ENCODE data around the gene IRF2BP2.
A peak's percentile ranks its signal among the peaks of the same experiment; 100 is the strongest.
"Not testable (repeated sequence)": the region's sequence is repeated elsewhere in the genome, so short reads cannot be mapped to it uniquely, and the experiment has no call there.

IRF2BP2 gene

GRCh38 chr1:234610061-234610665, at the start of gene IRF2BP2:
IRF2BP2 (minus strand) TSS chr1:234610178; CDS start chr1:234609494, 684 bp downstream.
- no peak for DNase-seq (ENCODE audit: low read depth, low spot score)

GRCh38 chr1:234659538-234659937, 49.6 kb upstream of the IRF2BP2 start:
- DNase-seq (ENCODE audit: low read depth, low spot score) = peak; percentile 40

DNA sequence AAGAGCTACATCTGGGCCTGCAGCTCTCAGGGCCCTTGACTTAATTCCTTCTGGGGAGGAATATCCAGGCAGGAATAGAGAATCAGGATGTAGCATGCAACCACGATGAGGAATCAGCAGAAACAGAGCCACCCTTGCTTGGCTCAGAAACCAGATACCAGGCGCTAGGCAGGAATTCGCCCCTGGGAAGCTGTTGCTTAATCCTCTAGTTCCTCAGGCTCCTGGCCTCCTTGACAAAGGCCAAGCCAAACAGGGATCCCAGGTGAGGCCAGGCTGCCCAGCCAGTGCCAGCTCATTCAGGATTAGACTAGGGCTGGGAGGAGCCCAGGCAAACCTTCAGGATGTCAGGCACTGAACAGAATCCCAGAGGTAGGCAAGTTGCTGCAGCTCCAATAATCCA, 48.2 kb upstream of the IRF2BP2 start:
- DNase-seq (ENCODE audit: low read depth, low spot score) = no peak

DNA sequence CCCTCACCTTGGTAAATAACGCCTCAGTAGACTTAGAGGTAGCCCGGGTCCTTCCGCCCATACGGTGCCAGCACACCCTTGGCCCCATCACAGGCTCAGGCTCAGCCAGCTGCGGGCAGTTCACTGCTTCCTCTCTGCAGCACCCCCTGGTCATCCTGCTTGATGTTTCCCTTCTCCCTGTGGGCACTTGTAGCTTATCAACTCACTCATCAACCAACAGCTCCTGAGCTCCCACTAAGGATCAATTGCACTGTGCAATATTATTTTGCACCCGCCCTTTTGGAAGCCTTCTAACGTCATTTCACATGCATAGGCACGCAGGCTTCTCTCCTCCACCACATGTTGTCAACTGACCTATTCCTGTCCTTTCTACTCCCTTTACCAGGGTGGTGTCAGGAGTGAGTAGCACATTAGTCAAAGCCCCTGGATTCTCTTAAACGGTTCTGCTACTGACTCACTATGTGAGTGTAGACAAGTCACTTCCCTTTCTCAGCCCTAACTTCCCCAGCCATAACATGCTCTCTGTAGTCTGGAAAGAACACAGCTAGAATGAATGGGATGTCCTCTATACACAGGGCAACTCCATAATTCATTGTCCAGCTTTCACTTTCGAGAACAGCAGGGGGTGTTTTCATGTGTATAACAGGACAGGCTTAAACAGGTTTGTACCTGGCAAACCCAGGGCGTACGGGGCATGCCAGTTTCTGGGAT, 47.1 kb upstream of the IRF2BP2 start:
- DNase-seq (ENCODE audit: low read depth, low spot score) = peak; percentile 26

DNA sequence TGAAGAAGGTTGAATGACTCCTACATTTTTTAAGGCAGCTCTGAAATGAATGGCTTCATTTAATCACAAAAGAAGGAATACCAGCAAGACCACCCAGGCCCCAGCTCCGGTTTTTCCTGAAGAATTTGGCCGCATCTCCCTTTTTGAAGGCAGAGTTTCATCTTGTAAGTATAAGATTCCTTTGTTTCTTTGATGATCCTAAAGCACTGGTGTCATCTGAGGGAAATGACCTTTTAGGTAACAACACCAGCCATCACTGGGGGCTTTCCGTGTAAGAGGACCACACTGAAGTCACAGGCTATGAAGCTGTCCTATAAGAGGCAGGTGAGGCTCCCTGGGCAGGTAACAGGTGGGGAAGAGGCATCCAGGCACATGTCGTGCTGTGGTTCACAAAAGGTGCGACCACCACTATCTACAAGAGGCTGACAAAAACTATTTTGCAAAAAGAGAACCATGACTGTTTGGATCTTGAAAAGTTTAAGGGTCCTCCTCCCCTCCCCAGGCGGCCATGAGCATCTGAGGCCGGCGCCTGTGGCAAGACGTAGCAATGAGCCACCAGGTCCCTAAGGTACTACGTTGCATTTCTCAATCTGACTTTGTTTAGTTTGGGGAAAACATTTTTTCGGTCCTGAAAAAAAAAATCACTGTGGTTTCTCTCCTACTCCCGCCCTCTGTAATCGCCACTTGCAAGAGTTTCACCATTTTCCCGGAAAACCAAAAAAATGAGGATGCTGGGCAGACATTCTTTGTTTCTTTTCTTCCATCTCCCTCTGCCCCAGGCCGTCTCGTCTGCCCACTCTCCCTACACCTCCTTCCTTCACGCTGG, 46.3 kb upstream of the IRF2BP2 start:
- no peak for DNase-seq (ENCODE audit: low read depth, low spot score)

GRCh38 chr1:234655328-234656069, 45.5 kb upstream of the IRF2BP2 start:
- no peak for DNase-seq (ENCODE audit: low read depth, low spot score)

DNA sequence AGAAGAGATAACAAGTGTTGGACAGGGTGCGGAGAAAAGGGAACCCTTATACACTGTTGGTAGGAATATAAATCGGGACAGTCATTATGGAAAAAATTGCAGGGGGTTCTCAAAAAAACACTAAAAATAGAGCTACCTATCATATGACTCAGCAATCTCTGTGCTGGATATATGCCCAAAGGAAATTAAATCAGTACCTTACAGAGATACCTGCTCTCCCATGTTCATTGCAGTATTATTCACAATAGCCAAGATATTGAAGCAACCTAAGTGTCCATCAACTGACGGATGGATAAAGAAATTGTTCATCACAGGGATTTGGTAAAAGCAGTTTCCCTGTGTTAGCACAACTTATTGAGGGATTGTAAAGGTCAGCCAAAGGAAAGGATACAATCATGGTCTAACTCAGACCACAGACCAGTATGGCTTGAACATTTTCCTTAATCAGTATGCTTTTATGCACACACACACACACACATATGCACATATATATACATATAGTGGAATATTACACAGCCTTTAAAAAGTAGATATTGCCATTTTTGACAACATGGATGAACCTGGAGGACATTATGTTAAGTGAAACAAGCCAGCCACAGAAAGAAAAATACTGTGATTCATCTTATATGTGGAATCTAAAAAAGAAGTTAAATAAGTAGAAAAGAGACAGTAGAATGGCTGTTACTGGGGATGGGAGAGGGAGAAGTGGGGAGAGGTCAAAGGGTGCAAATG, 44.2 kb upstream of the IRF2BP2 start:
- DNase-seq (ENCODE audit: low read depth, low spot score) = no peak

- DNase-seq (ENCODE audit: low read depth, low spot score) = no peak
Observed at GRCh38 chr1:234649432-234650081, 39.6 kb upstream of the IRF2BP2 start.

GRCh38 chr1:234647758-234648157, 37.8 kb upstream of the IRF2BP2 start:
- no peak for DNase-seq (ENCODE audit: low read depth, low spot score)

GRCh38 chr1:234647245-234647644, 37.3 kb upstream of the IRF2BP2 start:
- no peak for DNase-seq (ENCODE audit: low read depth, low spot score)

DNA sequence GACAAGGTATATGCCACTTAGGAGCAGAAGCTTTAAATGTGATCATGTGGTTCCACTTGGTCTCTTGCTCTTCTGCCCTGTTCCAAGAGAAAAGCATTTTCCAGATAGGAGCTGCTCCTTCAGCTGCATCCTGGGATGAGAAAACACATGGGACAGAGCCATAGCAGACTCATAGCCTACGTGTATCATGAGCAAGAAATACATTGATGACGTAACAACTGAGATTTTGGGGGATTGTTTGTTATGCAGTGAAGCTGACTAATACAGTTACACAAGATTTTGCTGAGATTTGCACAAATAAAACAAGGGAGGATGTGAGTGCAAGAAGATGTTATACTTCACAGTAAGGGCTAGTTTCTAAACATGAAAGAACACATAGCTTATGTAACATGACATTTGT, 36.0 kb upstream of the IRF2BP2 start:
- DNase-seq (ENCODE audit: low read depth, low spot score) = no peak

GRCh38 chr1:234645474-234645953, 35.5 kb upstream of the IRF2BP2 start:
- DNase-seq (ENCODE audit: low read depth, low spot score) = no peak

GRCh38 chr1:234644928-234645327, 35.0 kb upstream of the IRF2BP2 start:
- no peak for DNase-seq (ENCODE audit: low read depth, low spot score)

DNA sequence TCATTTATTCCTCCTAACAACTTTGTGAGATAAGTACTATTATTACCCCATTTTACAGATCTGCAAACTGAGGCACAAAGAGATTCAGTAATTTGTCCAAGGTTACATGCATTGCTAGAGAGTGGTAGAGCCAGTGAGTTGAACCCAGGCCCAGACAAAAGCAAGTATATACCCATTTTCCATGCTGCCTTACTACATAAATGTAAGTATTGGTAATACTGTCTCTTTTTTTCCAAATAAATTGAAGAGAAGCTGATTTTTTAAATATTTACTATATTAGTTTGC, 33.8 kb upstream of the IRF2BP2 start:
- DNase-seq (ENCODE audit: low read depth, low spot score) = no peak

GRCh38 chr1:234643111-234643849, 33.3 kb upstream of the IRF2BP2 start:
- no peak for DNase-seq (ENCODE audit: low read depth, low spot score)

GRCh38 chr1:234642428-234642827, 32.5 kb upstream of the IRF2BP2 start:
- no peak for DNase-seq (ENCODE audit: low read depth, low spot score)

DNA sequence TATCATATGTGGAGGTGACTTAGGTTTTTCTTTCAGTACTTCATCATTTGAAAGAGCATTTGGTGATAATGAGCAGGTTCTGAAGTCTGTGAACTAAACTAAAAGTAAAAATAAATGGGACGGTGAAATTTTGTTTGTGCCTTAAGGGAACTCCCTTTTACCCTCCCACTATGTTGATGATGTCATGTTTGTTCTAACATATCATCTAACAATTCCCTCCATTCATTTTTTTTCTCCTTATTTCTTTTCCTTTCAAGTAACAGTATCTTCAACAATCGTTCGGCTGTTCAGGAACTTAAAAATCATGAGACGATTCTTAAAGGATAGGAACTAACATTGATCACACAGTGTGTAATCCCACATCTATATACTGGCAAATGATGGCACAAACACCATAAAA, 30.0 kb upstream of the IRF2BP2 start:
- no peak for DNase-seq (ENCODE audit: low read depth, low spot score)

DNA sequence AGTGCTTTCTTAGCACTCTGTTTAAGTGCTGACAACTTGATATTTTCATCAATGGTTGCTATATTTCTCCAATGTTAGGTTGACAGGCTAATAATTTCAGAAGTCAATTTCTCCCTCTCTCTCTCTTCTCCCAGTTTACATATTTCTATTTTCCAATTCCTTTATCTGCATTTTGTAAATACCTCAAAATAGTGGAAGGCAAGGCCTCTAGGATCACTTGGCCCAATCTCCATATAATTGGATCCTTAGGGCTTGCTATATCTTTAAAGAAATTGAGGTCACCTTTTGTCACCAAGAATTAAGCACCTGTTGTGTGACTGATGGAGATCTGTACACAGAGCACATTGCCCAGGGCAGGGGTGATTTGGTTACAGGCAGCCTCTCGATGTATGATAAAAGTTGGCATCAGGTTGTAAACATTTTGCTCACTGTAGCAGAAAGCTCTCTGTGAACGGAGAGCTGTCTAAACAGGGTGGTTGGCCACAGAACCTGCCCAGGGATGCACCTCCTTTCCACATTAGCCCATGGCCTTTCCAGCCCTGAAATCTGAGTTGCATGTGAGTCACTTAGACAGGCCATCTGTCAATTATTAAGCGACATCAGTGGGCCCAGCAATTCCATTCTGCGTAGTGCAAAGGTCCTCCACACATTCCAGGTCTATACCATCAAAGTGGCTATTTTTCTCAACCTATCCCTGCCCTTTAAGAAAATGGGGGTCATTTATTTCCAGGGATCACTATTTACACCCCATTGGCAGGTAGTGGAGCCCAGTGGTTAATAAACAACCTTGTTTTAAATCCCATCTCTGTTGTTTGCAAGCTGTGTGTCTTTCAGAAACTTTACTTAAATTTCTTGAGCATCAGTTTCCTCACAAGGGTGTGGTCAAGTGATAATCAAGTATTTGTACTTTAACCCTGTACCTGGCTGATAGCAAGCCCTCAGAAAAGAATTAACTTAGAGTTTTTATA, 29.1 kb upstream of the IRF2BP2 start:
- DNase-seq (ENCODE audit: low read depth, low spot score) = no peak

- not testable (repeated sequence) for DNase-seq (ENCODE audit: low read depth, low spot score)
Observed at GRCh38 chr1:234634922-234635321, 24.9 kb upstream of the IRF2BP2 start.
